SK-N-SH treated with all-trans-retinoic acid at 6 μM for 48 hours (cell line): ENCODE data around the gene RFNG.
A peak's percentile ranks its signal among the peaks of the same experiment; 100 is the strongest.

Experiments used
- ATAC-seq: fragments of 200-7000 bp; cut with Tn5 transposase; 3 replicates; pipeline ENCODE4 v1.9.1; 2020; ENCODE audit warnings: mild to moderate bottlenecking, moderate library complexity
- ARNTL ChIP-seq: fragments of 450-650 bp; formaldehyde crosslinking; IDR thresholded peaks from 2 replicates; pipeline ENCODE4 v1.5.0; 2020; ENCODE audit warnings: low read depth, mild to moderate bottlenecking, moderate library complexity, borderline replicate concordance
- BACH2 ChIP-seq: fragments of 250-450 bp; sonication (Bioruptor Pico); IDR thresholded peaks from 2 replicates; pipeline ENCODE4 v1.9.0; 2021; ENCODE audit warnings: mild to moderate bottlenecking, borderline replicate concordance
- ESRRG ChIP-seq: fragments of 250-450 bp; sonication (Bioruptor Pico); IDR thresholded peaks from 2 replicates; pipeline ENCODE4 v1.6.1; 2021; ENCODE audit warnings: mild to moderate bottlenecking
- ISL1 ChIP-seq: fragments of 250-450 bp; sonication (Bioruptor Pico); IDR thresholded peaks from 2 replicates; pipeline ENCODE4 v2.1.2; 2022; ENCODE audit warnings: mild to moderate bottlenecking, moderate library complexity
- OSR1 ChIP-seq: fragments of 250-450 bp; sonication (Bioruptor Pico); IDR thresholded peaks from 2 replicates; pipeline ENCODE4 v1.8.0; 2022; ENCODE audit warnings: moderate library complexity, mild to moderate bottlenecking, inconsistent platforms
- PPARA ChIP-seq: fragments of 250-450 bp; sonication (Bioruptor Pico); IDR thresholded peaks from 2 replicates; pipeline ENCODE4 v1.5.0; 2020; ENCODE audit warnings: mild to moderate bottlenecking, borderline replicate concordance
- RARB ChIP-seq: fragments of 250-450 bp; sonication (Bioruptor Pico); IDR thresholded peaks from 2 replicates; pipeline ENCODE4 v1.8.0; 2021; ENCODE audit warnings: mild to moderate bottlenecking, moderate library complexity
- SNAI2 ChIP-seq: fragments of 250-450 bp; sonication (Bioruptor Pico); IDR thresholded peaks from 2 replicates; pipeline ENCODE4 v1.5.0; 2020; ENCODE audit warnings: mild to moderate bottlenecking, moderate library complexity
- TCF4 ChIP-seq: fragments of 250-450 bp; sonication (Bioruptor Pico); IDR thresholded peaks from 2 replicates; pipeline ENCODE4 v1.8.0; 2021; ENCODE audit warnings: mild to moderate bottlenecking, moderate library complexity, borderline replicate concordance
- TOX ChIP-seq: fragments of 250-450 bp; sonication (Bioruptor Pico); IDR thresholded peaks from 2 replicates; pipeline ENCODE4 v1.8.0; 2021; ENCODE audit warnings: mild to moderate bottlenecking, moderate library complexity, borderline replicate concordance
- ZC3H10 ChIP-seq: fragments of 250-450 bp; sonication (Bioruptor Pico); IDR thresholded peaks from 2 replicates; pipeline ENCODE4 v1.5.1; 2021; ENCODE audit warnings: mild to moderate bottlenecking, moderate library complexity
- ZFP3 ChIP-seq: fragments of 250-450 bp; sonication (Bioruptor Pico); IDR thresholded peaks from 2 replicates; pipeline ENCODE4 v1.5.0; 2020; ENCODE audit warnings: mild to moderate bottlenecking, moderate library complexity
- ZFP30 ChIP-seq: fragments of 450-650 bp; formaldehyde crosslinking; IDR thresholded peaks from 2 replicates; pipeline ENCODE4 v1.5.0; 2022; ENCODE audit warnings: mild to moderate bottlenecking, moderate library complexity
- ZNF565 ChIP-seq: fragments of 450-650 bp; formaldehyde crosslinking; conservative IDR thresholded peaks from 2 replicates; pipeline ENCODE4 v1.5.0; 2020; ENCODE audit warnings: low read depth, mild to moderate bottlenecking, moderate library complexity
- ZNF8 ChIP-seq: fragments of 450-650 bp; formaldehyde crosslinking; IDR thresholded peaks from 2 replicates; pipeline ENCODE4 v1.5.0; 2020; ENCODE audit warnings: mild to moderate bottlenecking, moderate library complexity
- TF ChIP-seq, protein P1 (sequence below): fragments of 250-450 bp; sonication (Bioruptor Pico); IDR thresholded peaks from 2 replicates; pipeline ENCODE4 v1.8.0; 2020; ENCODE audit warnings: mild to moderate bottlenecking, moderate library complexity, borderline replicate concordance
- TF ChIP-seq, protein P2 (sequence below): fragments of 250-450 bp; sonication (Bioruptor Pico); IDR thresholded peaks from 2 replicates; pipeline ENCODE4 v1.8.0; 2021; ENCODE audit warnings: low read depth, mild to moderate bottlenecking, moderate library complexity, borderline replicate concordance
- TF ChIP-seq, protein P3 (sequence below): fragments of 250-450 bp; sonication (Bioruptor Pico); IDR thresholded peaks from 2 replicates; pipeline ENCODE4 v1.5.0; 2020; ENCODE audit warnings: mild to moderate bottlenecking, moderate library complexity
- TF ChIP-seq, protein P4 (sequence below): fragments of 250-450 bp; sonication (Bioruptor Pico); IDR thresholded peaks from 2 replicates; pipeline ENCODE4 v1.5.1; 2020; ENCODE audit warnings: low read depth, mild to moderate bottlenecking, moderate library complexity
- TF ChIP-seq, protein P5 (sequence below): fragments of 250-450 bp; sonication (Bioruptor Pico); IDR thresholded peaks from 2 replicates; pipeline ENCODE4 v1.5.1; 2021; ENCODE audit warnings: mild to moderate bottlenecking, moderate library complexity

RFNG gene

DNA sequence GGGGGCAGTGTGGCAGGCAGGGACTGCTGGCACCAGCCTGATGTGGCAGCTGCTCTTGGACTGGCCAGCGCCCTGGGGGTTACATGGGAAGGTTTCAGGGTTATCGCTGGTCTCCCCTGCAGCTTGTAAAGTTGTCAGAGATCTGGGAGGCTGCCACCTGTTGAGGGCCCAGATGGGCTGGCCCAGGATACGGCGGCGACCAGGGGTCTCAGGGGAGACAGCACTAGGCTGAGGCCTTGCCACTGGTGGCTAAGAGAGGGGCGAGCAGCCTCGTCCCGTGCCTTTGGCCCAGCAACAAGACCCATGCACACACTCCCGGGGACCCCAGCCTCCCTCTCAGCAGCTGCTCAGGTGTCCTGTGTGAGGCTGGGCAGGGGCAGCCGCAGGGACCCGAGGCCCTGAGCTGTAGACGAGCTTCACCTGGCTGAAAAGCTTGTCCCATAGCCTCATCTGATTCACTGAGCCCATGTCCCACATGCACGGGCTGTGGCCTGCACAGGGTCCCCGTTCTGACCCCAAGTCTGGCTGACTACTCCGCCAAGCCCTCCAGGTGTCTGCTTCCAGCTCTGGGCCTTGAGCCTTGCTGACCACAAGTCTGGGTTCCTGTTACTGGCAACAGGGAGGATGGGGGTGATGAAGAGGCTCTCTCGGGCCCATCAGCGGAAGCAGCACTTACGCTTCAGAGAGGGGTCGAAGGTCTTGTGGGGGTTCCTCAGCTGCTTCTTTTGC is 7.8 kb upstream of the RFNG start:
- TF ChIP-seq, protein P1, sequence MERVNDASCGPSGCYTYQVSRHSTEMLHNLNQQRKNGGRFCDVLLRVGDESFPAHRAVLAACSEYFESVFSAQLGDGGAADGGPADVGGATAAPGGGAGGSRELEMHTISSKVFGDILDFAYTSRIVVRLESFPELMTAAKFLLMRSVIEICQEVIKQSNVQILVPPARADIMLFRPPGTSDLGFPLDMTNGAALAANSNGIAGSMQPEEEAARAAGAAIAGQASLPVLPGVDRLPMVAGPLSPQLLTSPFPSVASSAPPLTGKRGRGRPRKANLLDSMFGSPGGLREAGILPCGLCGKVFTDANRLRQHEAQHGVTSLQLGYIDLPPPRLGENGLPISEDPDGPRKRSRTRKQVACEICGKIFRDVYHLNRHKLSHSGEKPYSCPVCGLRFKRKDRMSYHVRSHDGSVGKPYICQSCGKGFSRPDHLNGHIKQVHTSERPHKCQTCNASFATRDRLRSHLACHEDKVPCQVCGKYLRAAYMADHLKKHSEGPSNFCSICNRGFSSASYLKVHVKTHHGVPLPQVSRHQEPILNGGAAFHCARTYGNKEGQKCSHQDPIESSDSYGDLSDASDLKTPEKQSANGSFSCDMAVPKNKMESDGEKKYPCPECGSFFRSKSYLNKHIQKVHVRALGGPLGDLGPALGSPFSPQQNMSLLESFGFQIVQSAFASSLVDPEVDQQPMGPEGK = no peak
- TF ChIP-seq, protein P2, sequence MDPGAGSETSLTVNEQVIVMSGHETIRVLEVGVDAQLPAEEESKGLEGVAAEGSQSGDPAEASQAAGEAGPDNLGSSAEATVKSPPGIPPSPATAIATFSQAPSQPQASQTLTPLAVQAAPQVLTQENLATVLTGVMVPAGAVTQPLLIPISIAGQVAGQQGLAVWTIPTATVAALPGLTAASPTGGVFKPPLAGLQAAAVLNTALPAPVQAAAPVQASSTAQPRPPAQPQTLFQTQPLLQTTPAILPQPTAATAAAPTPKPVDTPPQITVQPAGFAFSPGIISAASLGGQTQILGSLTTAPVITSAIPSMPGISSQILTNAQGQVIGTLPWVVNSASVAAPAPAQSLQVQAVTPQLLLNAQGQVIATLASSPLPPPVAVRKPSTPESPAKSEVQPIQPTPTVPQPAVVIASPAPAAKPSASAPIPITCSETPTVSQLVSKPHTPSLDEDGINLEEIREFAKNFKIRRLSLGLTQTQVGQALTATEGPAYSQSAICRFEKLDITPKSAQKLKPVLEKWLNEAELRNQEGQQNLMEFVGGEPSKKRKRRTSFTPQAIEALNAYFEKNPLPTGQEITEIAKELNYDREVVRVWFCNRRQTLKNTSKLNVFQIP = no peak
- TF ChIP-seq, protein P3, sequence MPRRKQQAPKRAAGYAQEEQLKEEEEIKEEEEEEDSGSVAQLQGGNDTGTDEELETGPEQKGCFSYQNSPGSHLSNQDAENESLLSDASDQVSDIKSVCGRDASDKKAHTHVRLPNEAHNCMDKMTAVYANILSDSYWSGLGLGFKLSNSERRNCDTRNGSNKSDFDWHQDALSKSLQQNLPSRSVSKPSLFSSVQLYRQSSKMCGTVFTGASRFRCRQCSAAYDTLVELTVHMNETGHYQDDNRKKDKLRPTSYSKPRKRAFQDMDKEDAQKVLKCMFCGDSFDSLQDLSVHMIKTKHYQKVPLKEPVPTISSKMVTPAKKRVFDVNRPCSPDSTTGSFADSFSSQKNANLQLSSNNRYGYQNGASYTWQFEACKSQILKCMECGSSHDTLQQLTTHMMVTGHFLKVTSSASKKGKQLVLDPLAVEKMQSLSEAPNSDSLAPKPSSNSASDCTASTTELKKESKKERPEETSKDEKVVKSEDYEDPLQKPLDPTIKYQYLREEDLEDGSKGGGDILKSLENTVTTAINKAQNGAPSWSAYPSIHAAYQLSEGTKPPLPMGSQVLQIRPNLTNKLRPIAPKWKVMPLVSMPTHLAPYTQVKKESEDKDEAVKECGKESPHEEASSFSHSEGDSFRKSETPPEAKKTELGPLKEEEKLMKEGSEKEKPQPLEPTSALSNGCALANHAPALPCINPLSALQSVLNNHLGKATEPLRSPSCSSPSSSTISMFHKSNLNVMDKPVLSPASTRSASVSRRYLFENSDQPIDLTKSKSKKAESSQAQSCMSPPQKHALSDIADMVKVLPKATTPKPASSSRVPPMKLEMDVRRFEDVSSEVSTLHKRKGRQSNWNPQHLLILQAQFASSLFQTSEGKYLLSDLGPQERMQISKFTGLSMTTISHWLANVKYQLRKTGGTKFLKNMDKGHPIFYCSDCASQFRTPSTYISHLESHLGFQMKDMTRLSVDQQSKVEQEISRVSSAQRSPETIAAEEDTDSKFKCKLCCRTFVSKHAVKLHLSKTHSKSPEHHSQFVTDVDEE = no peak
- TF ChIP-seq, protein P4, sequence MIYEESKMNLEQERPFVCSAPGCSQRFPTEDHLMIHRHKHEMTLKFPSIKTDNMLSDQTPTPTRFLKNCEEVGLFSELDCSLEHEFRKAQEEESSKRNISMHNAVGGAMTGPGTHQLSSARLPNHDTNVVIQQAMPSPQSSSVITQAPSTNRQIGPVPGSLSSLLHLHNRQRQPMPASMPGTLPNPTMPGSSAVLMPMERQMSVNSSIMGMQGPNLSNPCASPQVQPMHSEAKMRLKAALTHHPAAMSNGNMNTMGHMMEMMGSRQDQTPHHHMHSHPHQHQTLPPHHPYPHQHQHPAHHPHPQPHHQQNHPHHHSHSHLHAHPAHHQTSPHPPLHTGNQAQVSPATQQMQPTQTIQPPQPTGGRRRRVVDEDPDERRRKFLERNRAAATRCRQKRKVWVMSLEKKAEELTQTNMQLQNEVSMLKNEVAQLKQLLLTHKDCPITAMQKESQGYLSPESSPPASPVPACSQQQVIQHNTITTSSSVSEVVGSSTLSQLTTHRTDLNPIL (CRISPR knock-in tag) = no peak
- TF ChIP-seq ZNF565 = no peak
- no peak for TF ChIP-seq ZFP3 (CRISPR knock-in tag)
- TF ChIP-seq TOX (CRISPR knock-in tag) = no peak
- no peak for TF ChIP-seq OSR1 (CRISPR knock-in tag)
- peak; percentile 2 for ATAC-seq

DNA sequence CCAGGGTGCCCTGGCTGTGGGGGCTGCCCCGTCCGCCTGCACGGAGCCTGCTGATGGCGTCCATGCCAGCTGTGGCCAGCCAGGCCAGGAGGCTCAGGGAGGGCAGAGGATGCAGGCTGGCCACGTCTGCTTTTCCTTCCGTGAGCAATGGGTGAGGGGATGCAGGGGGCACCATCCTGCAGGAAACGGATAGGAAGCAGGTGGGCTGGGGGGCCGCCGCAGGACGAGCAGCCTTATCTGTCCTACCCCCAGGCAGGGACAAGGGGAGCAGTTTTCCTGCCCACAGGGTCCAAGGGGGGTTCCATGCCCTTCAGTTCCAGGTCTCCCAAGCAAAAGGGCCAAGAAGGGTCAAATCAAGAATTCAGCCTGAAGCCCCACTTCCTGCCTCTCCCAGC is 7.2 kb upstream of the RFNG start:
- TF ChIP-seq, protein P3 = no peak
- TF ChIP-seq ESRRG (CRISPR knock-in tag) = no peak
- TF ChIP-seq, protein P5, sequence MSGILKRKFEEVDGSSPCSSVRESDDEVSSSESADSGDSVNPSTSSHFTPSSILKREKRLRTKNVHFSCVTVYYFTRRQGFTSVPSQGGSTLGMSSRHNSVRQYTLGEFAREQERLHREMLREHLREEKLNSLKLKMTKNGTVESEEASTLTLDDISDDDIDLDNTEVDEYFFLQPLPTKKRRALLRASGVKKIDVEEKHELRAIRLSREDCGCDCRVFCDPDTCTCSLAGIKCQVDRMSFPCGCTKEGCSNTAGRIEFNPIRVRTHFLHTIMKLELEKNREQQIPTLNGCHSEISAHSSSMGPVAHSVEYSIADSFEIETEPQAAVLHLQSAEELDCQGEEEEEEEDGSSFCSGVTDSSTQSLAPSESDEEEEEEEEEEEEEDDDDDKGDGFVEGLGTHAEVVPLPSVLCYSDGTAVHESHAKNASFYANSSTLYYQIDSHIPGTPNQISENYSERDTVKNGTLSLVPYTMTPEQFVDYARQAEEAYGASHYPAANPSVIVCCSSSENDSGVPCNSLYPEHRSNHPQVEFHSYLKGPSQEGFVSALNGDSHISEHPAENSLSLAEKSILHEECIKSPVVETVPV (CRISPR knock-in tag) = no peak
- TF ChIP-seq ISL1 = no peak
- TF ChIP-seq BACH2 (CRISPR knock-in tag) = no peak
- no peak for TF ChIP-seq ZNF8 (CRISPR knock-in tag)
- ATAC-seq = no peak

- ATAC-seq = peak; percentile 3
- TF ChIP-seq ZNF8 (CRISPR knock-in tag) (no peak), ZC3H10 (CRISPR knock-in tag) (no peak), RARB (CRISPR knock-in tag) (no peak), ARNTL (CRISPR knock-in tag) (no peak), TCF4 (CRISPR knock-in tag) (no peak), ZNF565 (no peak), SNAI2 (no peak), ZFP30 (CRISPR knock-in tag) (no peak), PPARA (CRISPR knock-in tag) (no peak), ESRRG (CRISPR knock-in tag) (no peak), OSR1 (CRISPR knock-in tag) (no peak)
- TF ChIP-seq, protein P5 (CRISPR knock-in tag) = no peak
- TF ChIP-seq, protein P3 = no peak
These were observed 6.7 kb upstream of the RFNG start for GRCh38 chr17:82058230-82058854.
